NCI-H226 (cell line): ENCODE results near the gene PARP16.
"Not testable (repeated sequence)": the region's sequence is repeated elsewhere in the genome, so short reads cannot be mapped to it uniquely, and the experiment has no call there.

Experiments used
- DNase-seq: peaks from one replicate; pipeline ENCODE4 v3.0.0-alpha.2; 2015

PARP16 gene

GRCh38 chr15:65270811-65271545 lies 15.7 kb downstream of the PARP16 start:
- DNase-seq, result peak; percentile 47

- no peak for DNase-seq
Measured at GRCh38 chr15:65268411-65268810, 18.3 kb downstream of the PARP16 start.

DNA sequence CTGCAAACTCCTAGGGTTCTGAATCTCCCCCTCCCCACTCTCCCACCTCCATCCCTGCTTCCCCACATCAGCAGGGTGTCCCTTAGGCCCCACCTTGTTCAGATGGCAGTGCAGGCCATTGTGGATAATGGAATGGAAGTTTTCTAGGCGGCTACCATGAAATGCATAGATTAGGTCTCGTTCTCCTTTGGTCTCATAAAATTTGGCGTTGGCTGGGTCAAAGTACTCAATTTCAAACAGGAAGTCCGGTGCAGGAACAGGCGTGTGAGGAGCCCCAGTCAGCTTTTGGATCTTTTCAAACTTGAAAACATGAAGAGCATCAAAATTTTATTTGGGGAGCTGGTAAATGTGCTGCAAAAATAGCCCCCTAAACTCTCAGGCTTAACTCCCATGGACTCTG lies 20.2 kb downstream of the PARP16 start:
- no peak for DNase-seq

DNA sequence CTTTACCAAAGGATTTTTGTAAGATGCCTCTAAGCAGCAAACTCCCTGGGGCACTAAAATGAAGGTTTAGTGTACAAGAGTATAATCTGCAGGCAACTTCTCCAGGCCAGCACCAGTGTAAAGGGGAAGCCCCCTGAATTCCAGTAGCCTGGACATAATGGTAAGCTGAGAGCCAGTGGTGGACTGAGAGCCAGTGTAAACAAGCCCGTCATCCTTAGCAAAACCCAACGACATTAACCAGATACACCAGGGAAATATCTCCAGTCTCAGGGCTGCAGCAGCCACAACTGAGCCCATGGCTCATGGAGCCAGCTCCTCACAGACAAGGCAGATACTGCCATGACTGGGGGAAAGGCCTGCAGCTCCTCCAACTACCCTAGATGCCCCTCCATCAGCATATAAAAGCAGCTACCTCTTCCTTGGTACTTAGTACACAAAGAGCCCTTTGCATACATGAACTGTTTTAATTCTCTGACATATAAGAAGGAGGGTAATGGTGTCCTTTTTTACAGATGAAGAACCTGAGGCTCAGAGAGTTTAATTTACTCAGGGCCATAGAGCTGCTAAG lies 21.7 kb downstream of the PARP16 start:
- no peak for DNase-seq

DNA sequence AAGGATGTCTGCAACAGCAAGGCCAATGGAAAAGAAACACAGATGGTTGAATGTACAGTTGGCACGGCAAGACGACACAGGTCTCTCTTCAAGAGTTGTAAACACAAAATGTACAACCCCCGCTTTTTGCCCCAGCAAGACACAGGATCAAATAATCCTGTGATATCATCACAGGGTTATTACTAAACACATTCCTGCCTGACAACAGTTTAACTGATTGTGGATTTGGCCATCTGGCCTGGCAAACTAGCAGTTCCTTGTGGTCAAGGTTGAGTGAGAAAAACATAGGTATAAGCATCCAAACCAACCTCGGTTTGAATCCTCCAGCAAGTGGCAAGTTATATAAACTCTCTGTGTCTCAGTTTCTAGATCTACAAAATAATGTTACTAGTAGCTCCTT lies 23.4 kb downstream of the PARP16 start:
- DNase-seq, result no peak

- DNase-seq, result no peak
Measured at GRCh38 chr15:65260968-65261367, 25.7 kb downstream of the PARP16 start.

DNA sequence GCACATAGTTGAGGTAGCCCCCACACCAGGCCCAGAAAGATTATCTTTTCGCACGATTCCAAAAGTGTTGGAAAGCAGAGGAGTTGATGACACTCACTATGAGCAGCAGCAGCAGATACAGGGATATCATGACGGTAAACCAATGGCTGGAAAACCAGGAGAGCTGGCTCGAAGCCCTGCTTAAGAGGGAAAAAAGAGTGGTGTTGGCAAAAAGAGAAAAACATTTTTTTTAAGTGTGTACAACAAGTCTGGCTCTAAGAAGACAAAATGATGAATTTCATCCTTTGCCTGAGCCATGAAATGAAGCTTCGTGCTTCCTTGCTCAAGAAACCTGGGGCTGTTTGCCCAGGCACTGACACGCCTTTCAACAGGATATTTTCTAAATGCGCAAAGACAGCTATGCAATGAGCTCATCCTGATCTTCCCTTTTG lies 27.3 kb downstream of the PARP16 start:
- no peak for DNase-seq

GRCh38 chr15:65258375-65259262 lies 28.1 kb downstream of the PARP16 start:
- DNase-seq, result no peak

GRCh38 chr15:65255486-65256140 lies 31.1 kb downstream of the PARP16 start:
- no peak for DNase-seq

- no peak for DNase-seq
Measured at GRCh38 chr15:65254758-65255157, 31.9 kb downstream of the PARP16 start.

- DNase-seq, result no peak
Measured at GRCh38 chr15:65254356-65254755, 32.3 kb downstream of the PARP16 start.

DNA sequence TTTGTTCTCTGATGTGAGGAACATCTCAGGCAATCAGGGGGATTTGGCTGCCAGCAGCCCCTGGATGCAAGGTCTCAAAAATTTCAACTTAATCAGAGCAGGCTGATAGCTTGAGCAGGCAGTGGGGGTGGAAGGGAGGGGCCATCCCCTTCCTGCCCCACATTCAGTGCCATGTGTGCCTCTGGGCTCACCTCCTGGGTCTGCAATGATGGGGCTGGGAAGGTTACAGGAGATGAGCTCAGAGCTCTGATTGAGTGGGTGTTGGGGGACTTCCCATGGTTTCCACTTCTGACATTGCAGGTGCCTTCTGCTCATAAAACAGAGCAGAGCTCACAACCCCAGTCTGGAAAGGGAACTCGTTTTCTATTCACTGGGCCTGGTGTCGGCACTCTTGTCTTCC lies 37.0 kb downstream of the PARP16 start:
- no peak for DNase-seq

- no peak for DNase-seq
Measured at GRCh38 chr15:65248511-65249255, 38.0 kb downstream of the PARP16 start.

- no peak for DNase-seq
Measured at GRCh38 chr15:65246939-65247338, 39.7 kb downstream of the PARP16 start.

DNA sequence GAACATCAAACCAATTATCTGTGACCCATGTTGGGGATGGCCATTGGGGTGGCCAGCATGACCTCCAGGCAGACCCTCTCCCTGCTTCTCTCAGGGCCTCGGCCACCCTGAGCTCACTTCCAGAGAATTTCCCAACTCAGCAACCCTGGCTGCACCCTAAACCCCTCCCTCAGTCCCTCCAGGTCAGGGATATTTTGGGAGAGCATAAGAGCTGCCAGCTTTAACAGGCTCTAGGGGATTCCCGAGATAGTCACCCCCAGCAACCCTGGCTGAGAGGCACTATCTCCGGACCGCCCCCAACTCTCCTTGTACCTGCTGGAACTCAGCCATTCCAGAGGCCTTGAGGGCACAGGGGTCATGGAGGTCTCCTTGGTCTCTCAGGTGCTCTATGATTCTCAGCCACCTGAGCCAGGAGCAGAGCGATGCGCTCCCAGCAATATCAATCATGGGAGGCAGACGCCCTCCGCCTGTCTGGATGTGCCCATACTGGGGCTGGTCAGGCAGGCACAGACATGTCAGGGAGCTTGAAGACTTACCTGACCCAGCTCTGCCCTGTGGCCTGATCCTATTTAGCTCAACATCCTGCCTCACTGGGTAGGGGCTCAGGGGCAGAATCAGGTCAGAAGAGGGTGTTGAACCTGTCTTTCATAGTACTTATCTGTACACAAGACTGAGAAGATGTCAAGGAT lies 40.5 kb downstream of the PARP16 start:
- DNase-seq, result no peak

DNA sequence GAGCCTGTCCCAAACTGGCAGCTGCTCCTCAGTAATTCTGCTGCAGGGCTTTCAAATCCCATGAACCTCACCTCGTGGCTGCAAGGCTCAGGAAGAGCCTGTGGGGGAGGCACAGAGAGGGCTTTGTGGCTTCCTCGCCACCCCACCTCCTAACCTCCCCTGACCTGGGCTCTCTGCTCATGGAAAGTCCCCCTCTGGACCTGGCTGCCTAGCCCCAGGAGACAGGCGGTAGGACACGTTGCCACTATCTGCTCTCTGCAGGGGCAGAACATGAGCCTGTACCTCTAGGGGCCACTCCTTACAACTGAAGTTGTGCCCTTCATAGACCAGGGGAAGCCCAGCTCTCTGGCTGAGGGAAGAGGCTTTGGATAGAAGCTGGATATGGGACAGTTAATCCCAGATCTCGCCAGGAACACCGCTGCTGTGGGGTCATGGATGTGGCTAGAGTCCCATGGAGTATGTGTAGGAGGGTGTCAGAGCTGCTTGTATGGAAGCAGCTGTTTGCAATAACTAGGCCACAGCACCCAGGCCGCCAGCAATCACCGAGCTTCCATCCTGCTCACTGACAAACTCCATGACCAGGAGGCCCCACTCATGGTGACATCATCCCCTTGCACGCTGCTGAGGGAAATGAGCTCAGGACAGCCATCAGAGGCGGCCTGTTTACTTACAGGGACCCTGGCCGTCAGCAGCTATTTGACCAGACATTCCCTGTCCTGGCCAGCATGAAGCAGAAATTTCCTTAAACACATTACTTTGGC lies 41.4 kb downstream of the PARP16 start:
- no peak for DNase-seq

- no peak for DNase-seq
Measured at GRCh38 chr15:65244638-65245037, 42.0 kb downstream of the PARP16 start.

DNA sequence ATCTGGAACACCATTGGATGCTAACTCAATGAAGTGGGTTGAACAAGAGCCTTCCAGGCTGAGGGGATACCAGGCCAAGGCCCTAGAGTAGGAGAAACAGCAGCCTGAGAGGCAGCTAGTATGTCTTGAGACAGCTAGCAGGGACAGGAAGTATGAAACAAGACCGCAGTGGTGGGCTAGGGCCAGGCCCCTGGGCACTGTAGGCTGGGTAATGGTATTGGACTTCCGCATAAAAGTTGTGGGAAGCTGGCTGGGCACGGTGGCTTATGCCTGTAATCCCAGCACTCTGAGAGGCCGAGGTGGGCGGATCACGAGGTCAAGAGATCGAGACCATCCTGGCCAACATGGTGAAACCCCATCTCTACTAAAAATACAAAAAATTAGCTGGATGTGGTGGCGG lies 50.2 kb downstream of the PARP16 start:
- not testable (repeated sequence) for DNase-seq

GRCh38 chr15:65233696-65234095 lies 53.0 kb downstream of the PARP16 start:
- DNase-seq, result no peak

DNA sequence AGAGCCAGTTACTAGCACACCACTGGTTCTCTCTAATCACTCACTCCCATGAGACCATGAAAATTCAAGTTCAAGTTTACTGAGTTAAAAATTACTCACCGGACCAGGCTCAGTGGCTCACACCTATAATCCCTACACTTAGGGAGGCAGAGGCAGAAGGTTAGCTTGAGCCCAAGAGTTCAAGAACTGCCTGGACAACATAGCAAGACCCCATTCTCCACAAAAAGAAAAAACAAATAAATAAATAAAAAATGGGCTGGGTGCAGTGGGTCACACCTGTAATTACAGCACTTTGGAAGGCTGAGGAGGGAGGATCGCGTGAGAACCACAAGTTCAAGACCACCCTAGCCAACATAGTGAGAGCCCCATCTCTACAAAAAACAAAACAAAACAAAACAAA lies 54.2 kb downstream of the PARP16 start:
- no peak for DNase-seq

DNA sequence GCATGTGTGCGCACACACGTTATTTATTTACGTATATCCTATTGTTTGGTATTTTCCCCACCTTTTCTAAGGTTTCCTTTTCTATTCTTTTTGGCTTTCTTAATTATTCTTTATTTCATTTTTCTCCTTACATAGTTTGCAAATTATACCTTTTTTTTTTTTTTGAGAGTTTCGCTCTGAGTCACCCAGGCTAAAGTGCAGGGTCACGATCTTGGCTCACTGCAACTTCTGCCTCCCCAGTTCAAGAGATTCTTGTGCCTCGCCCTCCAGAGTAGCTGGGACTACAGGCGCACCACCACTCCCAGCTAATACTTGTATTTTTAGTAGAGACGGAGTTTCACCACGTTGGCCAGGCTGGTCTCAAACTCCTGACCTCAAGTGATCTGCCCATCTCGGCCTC lies 55.4 kb downstream of the PARP16 start:
- DNase-seq, result no peak
